DND-41 (cell line): ENCODE data around the gene RPS25.

Experiments
- EZH2 ChIP-seq: IDR thresholded peaks from 3 replicates; pipeline ENCODE4 v1.6.1; 2012; ENCODE audit warnings: borderline replicate concordance, low read depth, mild to moderate bottlenecking, moderate library complexity, low read length, inconsistent platforms; ENCODE audit not compliant: severe bottlenecking
- TF ChIP-seq, protein P1 (sequence below): IDR thresholded peaks from 2 replicates; pipeline ENCODE4 v1.5.1; 2012; ENCODE audit warnings: borderline replicate concordance, low read length, moderate library complexity, mild to moderate bottlenecking; ENCODE audit not compliant: poor library complexity, severe bottlenecking; ENCODE audit errors: extremely low read depth

DNA sequence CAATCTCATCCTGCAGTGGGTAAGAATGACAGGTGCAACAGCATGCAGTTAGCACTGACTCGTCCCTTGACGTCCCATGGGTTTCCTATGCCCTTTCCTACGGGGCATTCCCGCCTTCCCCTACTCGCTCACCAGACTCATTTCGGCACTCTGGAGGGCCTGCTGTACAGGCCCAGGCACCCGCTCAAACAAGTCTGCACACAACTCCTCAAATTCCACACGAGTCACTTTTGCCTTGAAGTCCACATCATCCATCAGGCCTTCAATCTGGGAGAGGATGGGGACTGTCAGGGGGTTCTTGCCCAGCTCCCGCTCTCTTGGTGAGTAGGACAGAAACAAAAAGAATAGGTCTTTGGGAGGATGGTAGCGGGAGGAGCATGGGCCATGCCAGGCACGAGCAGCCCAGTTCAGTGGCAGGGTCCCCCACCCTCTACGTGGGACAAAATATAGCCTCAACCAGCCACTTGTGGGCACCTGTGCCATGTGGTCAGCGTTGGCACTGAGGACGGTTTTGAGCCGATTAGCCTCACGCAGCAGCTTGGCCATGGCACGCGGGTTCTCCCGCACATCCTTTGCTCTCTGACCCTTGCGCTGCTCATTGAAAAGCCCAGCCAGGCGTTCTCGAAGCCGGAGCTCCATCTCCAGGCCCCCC, 34.1 kb upstream of the RPS25 start:
- TF ChIP-seq, protein P1, sequence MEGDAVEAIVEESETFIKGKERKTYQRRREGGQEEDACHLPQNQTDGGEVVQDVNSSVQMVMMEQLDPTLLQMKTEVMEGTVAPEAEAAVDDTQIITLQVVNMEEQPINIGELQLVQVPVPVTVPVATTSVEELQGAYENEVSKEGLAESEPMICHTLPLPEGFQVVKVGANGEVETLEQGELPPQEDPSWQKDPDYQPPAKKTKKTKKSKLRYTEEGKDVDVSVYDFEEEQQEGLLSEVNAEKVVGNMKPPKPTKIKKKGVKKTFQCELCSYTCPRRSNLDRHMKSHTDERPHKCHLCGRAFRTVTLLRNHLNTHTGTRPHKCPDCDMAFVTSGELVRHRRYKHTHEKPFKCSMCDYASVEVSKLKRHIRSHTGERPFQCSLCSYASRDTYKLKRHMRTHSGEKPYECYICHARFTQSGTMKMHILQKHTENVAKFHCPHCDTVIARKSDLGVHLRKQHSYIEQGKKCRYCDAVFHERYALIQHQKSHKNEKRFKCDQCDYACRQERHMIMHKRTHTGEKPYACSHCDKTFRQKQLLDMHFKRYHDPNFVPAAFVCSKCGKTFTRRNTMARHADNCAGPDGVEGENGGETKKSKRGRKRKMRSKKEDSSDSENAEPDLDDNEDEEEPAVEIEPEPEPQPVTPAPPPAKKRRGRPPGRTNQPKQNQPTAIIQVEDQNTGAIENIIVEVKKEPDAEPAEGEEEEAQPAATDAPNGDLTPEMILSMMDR: no peak
- no peak for TF ChIP-seq EZH2
